ENCODE measurements around the gene DPYD.

GRCh38 chr1:97489834-97490233, 431.0 kb downstream of the DPYD start:
- TF ChIP-seq EP300 (IDR thresholded peaks at IDR 0.05) (no peak), CTCF (IDR thresholded peaks at IDR 0.05) (no peak), POLR2A (IDR thresholded peaks at IDR 0.05) (no peak)

All from tibial nerve (tissue), 4 donors.